BE2C (cell line): ENCODE data around the gene ITPA.
"Not testable (repeated sequence)": the region's sequence is repeated elsewhere in the genome, so short reads cannot be mapped to it uniquely, and the experiment has no call there.

ENCODE experiments used
- DNase-seq: peaks from one replicate; pipeline ENCODE4 v3.0.0-alpha.2; 2020
- H3K27me3 ChIP-seq: fragments of 250-450 bp; sonication (Bioruptor Pico); 2 replicates; pipeline ENCODE4 v1.5.1; 2020; ENCODE audit warnings: mild to moderate bottlenecking
- H3K36me3 ChIP-seq: fragments of 250-450 bp; sonication (Bioruptor Pico); 2 replicates; pipeline ENCODE4 v1.5.1; 2020; ENCODE audit warnings: mild to moderate bottlenecking
- H3K4me1 ChIP-seq: fragments of 250-450 bp; sonication (Bioruptor Pico); 2 replicates; pipeline ENCODE4 v1.5.1; 2020
- H3K4me3 ChIP-seq: 2 replicates; pipeline ENCODE4 v1.5.1; 2011; ENCODE audit warnings: low read depth, low read length
- H3K9me3 ChIP-seq: fragments of 250-450 bp; sonication (Bioruptor Pico); 2 replicates; pipeline ENCODE4 v1.5.1; 2020
- CTCF ChIP-seq: IDR thresholded peaks from 2 replicates; pipeline ENCODE4 v1.5.1; 2012; ENCODE audit warnings: mild to moderate bottlenecking, low read depth, low read length

Gene ITPA

GRCh38 chr20:3180319-3180718 is 29.0 kb upstream of the ITPA start:
- DNase-seq = no peak
- no peak overlapping the region for H3K4me3 ChIP-seq
- no peaks in the 10 kb centered on the region for H3K36me3 ChIP-seq
- H3K4me1 ChIP-seq = no peaks in the 10 kb centered on the region
- no peak for TF ChIP-seq CTCF
- peaks cover under 1% of the 10 kb centered on the region; the same call in 1 of the 2 replicates for H3K27me3 ChIP-seq
- H3K9me3 ChIP-seq = no peaks in the 10 kb centered on the region

GRCh38 chr20:3181270-3181669 is 28.0 kb upstream of the ITPA start:
- TF ChIP-seq CTCF = no peak
- no peaks in the 10 kb centered on the region for H3K4me1 ChIP-seq
- no peak overlapping the region for H3K4me3 ChIP-seq
- no peaks in the 10 kb centered on the region for H3K9me3 ChIP-seq
- H3K27me3 ChIP-seq = no peaks in the 10 kb centered on the region
- H3K36me3 ChIP-seq = no peaks in the 10 kb centered on the region
- no peak for DNase-seq

- H3K36me3 ChIP-seq, DNase-seq, H3K27me3 ChIP-seq, H3K9me3 ChIP-seq, H3K4me1 ChIP-seq, H3K4me3 ChIP-seq: not testable (repeated sequence)
These were observed 26.9 kb upstream of the ITPA start for GRCh38 chr20:3182429-3182828.

GRCh38 chr20:3183896-3184612 is 25.2 kb upstream of the ITPA start:
- no peak for DNase-seq
- Histone ChIP-seq H3K4me3 (no peak overlapping the region), H3K36me3 (no peaks in the 10 kb centered on the region), H3K4me1 (no peaks in the 10 kb centered on the region), H3K9me3 (no peaks in the 10 kb centered on the region), H3K27me3 (no peaks in the 10 kb centered on the region)
- TF ChIP-seq CTCF = no peak

GRCh38 chr20:3187861-3188260 is 21.4 kb upstream of the ITPA start:
- not testable (repeated sequence) for DNase-seq, H3K36me3 ChIP-seq, H3K4me3 ChIP-seq, H3K4me1 ChIP-seq, H3K9me3 ChIP-seq, H3K27me3 ChIP-seq

GRCh38 chr20:3188823-3189413 is 20.4 kb upstream of the ITPA start:
- TF ChIP-seq CTCF = no peak
- peaks cover 9% of the 10 kb centered on the region; the same call in 1 of the 2 replicates for H3K36me3 ChIP-seq
- DNase-seq = no peak
- H3K9me3 ChIP-seq = no peaks in the 10 kb centered on the region
- no peaks in the 10 kb centered on the region for H3K4me1 ChIP-seq
- H3K27me3 ChIP-seq = no peaks in the 10 kb centered on the region
- H3K4me3 ChIP-seq = no peak overlapping the region

GRCh38 chr20:3189561-3190131 is 19.7 kb upstream of the ITPA start:
- no peaks in the 10 kb centered on the region for H3K27me3 ChIP-seq
- no peaks in the 10 kb centered on the region for H3K4me1 ChIP-seq
- H3K4me3 ChIP-seq = no peak overlapping the region
- peaks cover 9% of the 10 kb centered on the region for H3K36me3 ChIP-seq
- DNase-seq = no peak
- TF ChIP-seq CTCF = no peak
- no peaks in the 10 kb centered on the region for H3K9me3 ChIP-seq
